Endothelial cell of umbilical vein (primary cell): ENCODE results near the gene MAN2B1.

ENCODE experiments used
- POLR2A ChIP-seq: IDR thresholded peaks from 2 replicates; pipeline ENCODE4 v1.6.1; 2012; ENCODE audit warnings: low read depth, mild to moderate bottlenecking, control low read depth, low read length
- POLR2AphosphoS5 ChIP-seq: IDR thresholded peaks from 2 replicates; pipeline ENCODE4 v1.6.1; 2012; ENCODE audit warnings: low read depth, mild to moderate bottlenecking, control low read depth, low read length, moderate library complexity; ENCODE audit not compliant: insufficient read depth

DNA sequence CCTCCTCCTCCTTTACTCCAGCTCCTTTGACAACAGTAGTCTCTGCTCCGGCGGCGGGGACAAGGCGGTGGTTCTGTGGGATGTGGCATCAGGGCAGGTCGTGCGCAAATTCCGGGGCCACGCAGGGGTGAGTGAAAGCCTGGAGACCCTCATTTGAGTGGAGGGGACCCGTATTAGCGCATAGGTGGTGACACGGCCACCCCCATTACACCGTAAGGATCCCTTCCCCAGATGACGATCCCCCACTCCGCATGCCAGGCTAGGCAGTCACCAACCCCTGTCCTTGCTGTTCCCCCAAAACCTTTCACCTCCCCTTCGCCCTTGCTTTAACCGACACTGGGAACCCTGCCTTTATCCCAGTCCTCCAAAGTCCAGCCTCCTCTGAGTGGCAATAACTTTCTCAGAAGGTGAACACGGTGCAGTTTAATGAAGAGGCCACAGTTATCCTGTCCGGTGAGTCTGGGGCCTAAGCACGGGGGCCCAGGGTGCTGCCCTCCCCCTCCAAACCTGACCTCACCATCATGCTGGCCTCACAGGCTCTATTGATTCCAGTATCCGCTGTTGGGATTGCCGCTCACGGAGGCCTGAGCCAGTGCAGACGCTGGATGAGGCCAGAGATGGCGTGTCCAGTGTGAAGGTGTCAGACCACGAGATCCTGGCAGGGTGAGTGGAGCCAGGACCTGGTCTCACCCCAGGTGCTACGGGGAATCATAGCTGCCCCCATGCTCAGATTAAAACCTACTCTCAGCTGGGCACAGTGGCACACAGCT lies 3.8 kb upstream of the MAN2B1 start:
- TF ChIP-seq POLR2A (no peak), POLR2AphosphoS5 (no peak)
